KG1 (cell line): Measurements from ENCODE around the gene RASSF8.
A peak's percentile ranks its signal among the peaks of the same experiment; 100 is the strongest.

Experiments used
- DNase-seq: peaks from one replicate; lab custom pipeline; 2025; lab: John Stamatoyannopoulos, UW

The RASSF8 gene

DNA sequence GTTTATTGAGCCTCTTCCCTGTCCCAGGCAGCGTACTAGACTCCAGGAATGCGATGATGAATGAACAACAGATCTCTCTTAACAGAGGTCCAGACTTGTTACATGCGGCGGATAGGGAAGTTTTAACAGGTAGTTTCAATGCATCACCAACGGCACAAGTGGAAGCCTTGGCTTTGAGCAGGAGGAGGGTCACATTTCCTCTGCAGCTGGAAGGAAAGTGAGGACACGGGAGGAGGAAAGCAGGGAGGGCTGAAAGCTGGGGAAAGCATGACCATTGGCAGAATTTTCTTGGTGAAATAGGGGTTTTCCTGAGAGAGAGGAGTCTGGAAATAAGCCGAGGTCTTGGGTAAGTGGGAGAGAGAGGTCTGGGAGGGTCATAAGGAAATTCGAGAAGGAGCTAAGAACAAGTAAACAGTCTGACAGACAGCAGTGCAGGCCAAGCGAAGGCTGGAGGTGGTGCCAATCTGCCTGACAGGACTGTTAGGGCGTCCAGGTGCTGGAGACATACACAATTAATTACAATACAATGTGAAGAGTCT is 150.9 kb downstream of the RASSF8 start:
- DNase-seq = no peak

DNA sequence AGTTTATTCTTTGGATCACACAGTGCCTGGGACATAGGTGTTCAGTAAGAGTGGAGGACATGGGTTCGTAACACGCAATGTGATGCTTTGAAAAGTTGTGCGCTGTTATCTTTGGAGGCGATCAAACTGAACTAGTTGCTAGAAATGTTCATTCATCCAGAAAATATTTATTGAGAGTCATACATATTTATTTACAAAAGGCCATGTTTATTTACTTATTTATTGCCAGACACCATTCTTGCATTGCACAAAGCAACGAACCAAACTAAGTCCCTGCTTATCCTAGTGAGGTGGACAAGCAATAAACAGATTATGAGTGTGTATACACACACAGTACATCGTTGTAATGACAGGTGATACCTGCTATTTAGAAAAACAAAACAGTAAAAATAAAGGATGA is 153.8 kb downstream of the RASSF8 start:
- DNase-seq = no peak

- no peak for DNase-seq
Measured at GRCh38 chr12:26112703-26113147, 154.2 kb downstream of the RASSF8 start.

DNA sequence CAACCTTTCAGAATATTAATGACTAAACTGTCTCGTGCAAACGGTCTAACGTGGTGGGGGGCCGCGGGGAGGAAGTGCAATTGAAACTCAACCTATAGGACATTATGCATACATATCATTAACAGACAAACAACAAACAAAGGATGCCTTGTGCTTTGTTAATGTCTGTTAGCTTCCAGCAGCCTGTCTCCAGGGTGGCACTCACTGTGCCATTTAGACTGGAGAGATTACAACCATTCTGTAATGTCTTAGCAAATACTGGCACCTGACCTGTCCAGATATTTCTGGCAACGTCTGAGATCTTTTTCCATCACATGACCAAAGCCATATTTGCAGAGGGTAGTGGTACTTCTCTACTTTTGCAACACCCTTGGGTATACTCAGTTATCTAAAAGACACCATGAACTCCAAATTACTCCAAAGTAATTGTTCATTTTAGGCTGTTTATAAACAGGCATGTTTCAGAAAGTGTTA is 154.7 kb downstream of the RASSF8 start:
- no peak for DNase-seq

GRCh38 chr12:26113853-26114719 is 155.6 kb downstream of the RASSF8 start:
- peak; percentile 89 for DNase-seq

GRCh38 chr12:26114720-26115401 is 156.4 kb downstream of the RASSF8 start:
- DNase-seq = no peak

GRCh38 chr12:26116829-26117715 is 158.6 kb downstream of the RASSF8 start:
- DNase-seq = no peak

GRCh38 chr12:26118308-26118707 is 159.8 kb downstream of the RASSF8 start:
- no peak for DNase-seq

GRCh38 chr12:26119391-26119989 is 161.0 kb downstream of the RASSF8 start:
- peak; percentile 82 for DNase-seq

DNA sequence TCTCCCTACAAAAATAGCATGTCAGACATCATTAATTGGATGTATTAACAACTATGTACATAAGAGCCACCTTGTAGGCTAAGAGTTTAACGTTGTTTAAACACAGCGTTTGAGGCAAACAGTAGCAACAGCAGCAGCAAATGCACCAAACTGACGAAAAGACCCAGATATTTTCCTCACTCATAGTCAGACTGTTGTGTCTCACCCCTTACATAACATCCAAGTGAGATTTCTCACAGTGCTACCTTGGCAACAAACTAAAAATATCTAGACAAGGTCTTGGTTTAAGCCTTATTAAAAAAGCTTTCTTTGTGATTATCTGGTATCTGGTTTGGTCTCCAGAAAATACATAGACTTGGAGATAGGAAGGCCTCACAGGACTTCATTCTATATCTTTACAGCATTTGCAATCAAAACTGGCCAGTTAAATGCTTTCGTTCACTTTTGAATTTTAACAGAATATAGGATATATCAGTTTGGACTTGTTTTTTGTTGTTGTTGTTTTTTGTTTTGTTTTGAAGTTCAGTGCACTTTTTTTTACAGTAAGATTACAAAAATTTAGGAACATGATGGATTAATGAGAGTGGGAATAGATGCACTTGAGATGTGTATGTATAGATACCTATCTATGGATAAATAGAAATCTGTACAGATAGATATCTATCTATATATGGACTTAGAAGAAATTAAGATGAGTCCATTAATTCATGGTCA is 162.2 kb downstream of the RASSF8 start:
- no peak for DNase-seq

- DNase-seq = no peak
Measured at GRCh38 chr12:26121323-26122060, 163.0 kb downstream of the RASSF8 start.

GRCh38 chr12:26122061-26122680 is 163.7 kb downstream of the RASSF8 start:
- no peak for DNase-seq

DNA sequence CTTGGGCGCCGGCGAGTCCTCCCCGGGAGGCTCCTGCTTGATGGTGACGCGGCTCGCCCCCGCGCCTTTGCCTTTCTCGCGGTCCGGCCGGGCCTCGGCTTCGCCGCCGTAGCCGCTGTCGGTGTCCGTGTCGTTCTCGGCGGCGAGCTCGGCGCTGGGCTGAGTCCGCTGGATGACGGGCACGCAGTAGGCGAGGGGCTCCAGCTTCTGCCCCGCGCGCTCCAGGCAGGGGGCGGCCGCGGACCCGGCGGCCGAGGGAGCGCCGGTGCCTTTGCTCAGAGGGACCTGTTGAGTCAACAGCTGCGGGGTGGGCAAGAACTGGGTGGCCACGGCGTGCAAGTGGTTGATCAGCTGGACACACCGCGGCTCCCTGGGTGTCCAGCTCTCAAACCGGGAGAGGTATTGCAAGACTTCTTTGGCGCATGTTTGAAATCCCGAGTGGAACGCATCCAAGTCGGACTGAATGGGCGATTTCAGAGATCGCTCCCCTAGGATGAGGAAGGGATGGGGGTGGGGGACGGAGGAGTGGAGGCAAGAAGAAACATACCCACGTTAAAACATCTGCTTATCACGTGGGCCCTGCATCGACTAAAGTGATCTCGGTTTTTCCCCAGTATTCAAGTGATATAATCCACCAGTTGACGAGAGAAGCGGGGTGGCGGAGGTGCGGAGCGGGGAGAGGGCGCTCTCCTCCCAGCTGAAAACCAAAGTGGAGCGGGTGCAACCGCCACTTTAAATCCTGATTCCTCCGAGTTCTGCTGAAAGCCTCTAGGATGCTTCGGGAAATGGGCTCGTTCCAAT is 164.4 kb downstream of the RASSF8 start:
- peak; percentile 84 for DNase-seq

DNA sequence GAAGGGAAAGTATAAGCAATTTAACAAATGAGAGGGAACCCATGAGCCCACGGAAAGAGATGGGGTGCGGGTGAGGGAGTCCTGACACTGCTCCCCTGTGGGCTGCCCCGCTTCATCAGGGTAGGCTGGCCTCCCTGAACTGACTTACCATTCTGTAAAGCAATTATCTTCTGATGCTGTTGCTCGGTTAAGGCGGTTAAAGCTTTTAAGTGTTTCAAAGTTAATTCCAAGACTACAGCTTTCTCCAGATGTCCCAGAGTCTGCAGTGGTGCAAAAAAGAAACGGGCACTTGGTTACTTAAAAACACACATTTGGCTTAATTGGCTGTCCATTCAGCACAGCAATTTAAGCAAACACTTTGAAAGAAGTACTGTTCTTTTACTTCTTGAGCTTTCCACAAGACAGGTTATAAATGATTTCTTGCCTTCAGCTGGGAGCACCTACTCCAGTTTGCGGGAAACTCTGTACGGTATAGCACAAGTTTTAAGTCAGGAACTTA is 165.0 kb downstream of the RASSF8 start:
- peak; percentile 84 for DNase-seq

- DNase-seq = no peak
Measured at GRCh38 chr12:26124446-26125399, 166.2 kb downstream of the RASSF8 start, which contains the start of gene BHLHE41. TSS of gene BHLHE41 (minus strand) at chr12:26125037. CDS start at chr12:26124779, 258 bp downstream.

- DNase-seq = peak; percentile 68
Measured at GRCh38 chr12:26125400-26126339, 167.2 kb downstream of the RASSF8 start.
